Coronary artery (tissue), 2 donors: Measurements from ENCODE around the gene RAB40B.

Source experiments
- DNase-seq: peaks from one replicate; pipeline ENCODE4 v3.0.0-alpha.2; 2017; ENCODE audit warnings: low spot score
- H3K27ac ChIP-seq, 2 donors: fragments of 200-600 bp; sonication (generic); one replicate each; pipeline ENCODE4 v1.5.1; 2016 to 2019
- H3K4me3 ChIP-seq: fragments of 200-600 bp; sonication (generic); 2 replicates; pipeline ENCODE4 v1.5.1; 2016; ENCODE audit warnings: mild to moderate bottlenecking, moderate library complexity
- TF ChIP-seq, protein P1 (sequence below): fragments of 200-600 bp; sonication (generic); IDR thresholded peaks from one replicate; pipeline ENCODE4 v1.5.1; 2019; ENCODE audit warnings: antibody characterized with exemption

Gene RAB40B

DNA sequence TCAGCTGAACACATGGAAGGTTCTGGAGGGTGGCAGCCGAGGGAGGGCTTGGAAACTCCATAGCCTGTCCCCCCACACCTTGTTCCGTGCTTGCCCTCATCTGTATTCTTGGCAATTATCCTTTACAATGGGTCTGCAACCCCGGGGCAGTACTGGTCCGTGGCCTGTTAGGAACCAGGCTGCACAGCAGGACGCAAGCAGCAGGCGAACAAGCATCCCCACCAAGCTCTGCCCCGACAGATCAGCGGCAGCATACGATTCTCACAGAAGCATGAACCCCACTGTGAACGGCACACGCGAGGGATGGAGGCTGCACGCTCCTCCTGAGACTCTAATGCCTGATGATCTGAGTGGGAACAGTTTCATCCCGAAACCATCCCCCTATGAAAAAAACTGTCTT lies 56.5 kb downstream of the RAB40B start:
- TF ChIP-seq, protein P1, sequence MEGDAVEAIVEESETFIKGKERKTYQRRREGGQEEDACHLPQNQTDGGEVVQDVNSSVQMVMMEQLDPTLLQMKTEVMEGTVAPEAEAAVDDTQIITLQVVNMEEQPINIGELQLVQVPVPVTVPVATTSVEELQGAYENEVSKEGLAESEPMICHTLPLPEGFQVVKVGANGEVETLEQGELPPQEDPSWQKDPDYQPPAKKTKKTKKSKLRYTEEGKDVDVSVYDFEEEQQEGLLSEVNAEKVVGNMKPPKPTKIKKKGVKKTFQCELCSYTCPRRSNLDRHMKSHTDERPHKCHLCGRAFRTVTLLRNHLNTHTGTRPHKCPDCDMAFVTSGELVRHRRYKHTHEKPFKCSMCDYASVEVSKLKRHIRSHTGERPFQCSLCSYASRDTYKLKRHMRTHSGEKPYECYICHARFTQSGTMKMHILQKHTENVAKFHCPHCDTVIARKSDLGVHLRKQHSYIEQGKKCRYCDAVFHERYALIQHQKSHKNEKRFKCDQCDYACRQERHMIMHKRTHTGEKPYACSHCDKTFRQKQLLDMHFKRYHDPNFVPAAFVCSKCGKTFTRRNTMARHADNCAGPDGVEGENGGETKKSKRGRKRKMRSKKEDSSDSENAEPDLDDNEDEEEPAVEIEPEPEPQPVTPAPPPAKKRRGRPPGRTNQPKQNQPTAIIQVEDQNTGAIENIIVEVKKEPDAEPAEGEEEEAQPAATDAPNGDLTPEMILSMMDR = no peak
- DNase-seq = no peak
- no peak overlapping the region for H3K27ac ChIP-seq
- no peak overlapping the region for H3K4me3 ChIP-seq

DNA sequence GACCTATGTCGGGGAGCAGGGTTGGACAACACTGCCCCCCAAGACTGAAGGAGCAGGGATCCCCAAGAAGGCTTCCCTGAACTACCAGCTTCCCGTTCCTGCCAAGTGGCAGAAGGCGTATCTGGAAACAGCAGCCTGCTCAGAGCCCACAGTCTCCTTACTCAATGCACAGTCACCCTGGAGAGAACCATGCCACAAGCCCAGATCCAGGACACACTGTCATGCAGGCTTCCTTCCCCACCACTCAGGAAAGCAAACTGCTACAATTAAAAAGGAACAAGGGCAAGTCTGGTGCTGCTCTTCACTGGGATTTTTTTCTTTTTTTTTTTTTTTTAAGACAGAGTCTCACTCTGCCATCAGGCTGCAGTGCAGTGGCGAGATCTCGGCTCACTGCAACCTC lies 58.5 kb downstream of the RAB40B start:
- no peak for DNase-seq
- TF ChIP-seq, protein P1 = no peak
- Histone ChIP-seq H3K4me3 (no peak overlapping the region), H3K27ac (no peak overlapping the region)

DNA sequence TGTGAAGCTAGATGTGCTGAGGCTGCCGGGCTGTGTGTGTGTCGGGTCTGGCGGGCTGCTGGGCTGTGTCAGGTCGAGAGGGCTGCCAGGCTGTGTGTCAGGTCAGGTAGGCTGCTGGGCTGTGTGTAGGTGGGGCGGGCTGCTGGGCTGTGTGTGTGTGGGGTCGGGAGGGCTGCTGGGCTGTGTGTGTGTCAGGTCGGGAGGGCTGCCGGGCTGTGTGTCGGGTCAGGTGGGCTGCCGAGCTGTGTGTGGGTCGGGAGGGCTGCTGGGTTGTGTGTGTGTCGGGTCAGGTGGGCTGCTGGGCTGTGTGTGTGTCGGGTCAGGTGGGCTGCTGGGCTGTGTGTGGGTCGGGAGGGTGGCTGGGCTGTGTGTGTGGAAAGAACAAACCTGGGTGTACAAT lies 58.9 kb downstream of the RAB40B start:
- DNase-seq = no peak
- TF ChIP-seq, protein P1 = no peak
- Histone ChIP-seq H3K27ac (no peak overlapping the region), H3K4me3 (no peak overlapping the region)

DNA sequence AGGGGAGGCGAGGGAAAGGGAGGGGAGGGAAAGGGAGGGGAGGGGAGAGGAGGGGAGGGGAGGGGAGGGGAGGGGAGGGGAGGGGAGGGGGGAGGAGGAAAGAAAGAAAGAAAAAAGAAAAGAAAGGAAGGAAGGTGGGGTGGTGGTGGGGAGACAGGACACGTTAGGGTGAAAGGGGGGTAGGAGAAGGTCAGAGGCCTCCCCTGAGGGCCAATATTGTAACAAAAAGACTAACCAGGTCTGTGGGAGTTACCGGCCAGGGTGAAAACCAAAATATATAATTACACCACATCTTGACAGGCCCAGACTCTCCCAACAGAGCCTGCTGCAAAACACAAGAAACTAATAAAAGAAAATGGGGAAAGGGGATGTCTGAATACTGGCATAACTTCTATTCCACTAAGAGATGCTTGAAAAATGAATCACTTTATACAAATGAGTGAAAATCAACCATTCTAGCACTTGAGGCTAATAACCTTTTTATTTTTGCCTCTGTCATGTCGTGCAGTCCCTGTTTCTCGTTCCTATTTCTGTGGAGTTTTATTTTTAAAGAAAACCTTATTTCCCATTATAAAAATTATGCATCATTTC lies 60.2 kb downstream of the RAB40B start:
- no peak for DNase-seq
- Histone ChIP-seq H3K27ac (no peak overlapping the region), H3K4me3 (no peak overlapping the region)
- TF ChIP-seq, protein P1 = no peak

DNA sequence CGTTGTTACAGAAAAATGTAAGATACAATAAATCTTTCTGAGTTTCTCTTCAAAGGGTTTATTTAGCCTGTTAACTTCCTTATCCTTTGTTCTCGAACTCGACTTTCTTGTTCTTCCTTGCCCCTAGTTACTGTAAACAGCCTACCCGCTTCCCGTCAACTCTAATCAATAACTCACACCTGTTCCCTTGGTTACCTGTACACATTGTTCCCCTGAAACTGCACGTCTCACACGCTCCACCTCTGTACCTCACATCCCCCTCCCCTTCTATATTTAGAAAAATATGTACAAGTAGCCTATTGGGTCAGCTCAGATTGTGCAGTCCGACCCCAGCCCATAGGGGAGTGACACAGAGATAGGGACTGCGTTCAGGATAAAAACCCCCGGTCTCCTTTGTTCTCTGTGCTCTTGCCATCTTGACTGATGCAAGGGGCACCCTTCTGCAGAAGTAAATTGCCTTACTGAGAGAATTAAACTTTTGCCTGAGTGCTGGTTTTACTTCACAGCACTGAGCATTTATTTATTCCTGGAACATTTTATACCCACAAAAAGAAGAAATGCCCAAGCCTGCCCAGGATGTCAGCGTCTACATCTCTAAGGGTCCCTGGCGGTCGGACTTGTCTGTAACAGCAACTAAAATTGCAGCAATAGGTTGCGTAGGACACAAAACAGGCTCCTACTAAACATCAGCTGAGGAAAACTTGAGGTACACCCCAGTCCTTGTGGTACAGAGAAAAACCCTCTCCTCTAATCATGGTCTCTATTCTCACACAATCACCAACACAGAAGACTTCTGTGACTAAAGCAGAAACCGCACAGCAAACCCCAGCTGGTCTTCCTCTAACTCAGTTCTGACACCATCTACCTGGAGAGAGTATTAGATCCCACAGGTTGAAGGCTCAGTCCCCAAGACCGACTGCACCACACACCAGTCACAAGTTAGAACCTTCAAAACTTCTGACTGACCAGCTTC lies 61.6 kb downstream of the RAB40B start:
- no peak overlapping the region for H3K4me3 ChIP-seq
- TF ChIP-seq, protein P1 = no peak
- no peak for DNase-seq
- H3K27ac ChIP-seq = no peak overlapping the region

DNA sequence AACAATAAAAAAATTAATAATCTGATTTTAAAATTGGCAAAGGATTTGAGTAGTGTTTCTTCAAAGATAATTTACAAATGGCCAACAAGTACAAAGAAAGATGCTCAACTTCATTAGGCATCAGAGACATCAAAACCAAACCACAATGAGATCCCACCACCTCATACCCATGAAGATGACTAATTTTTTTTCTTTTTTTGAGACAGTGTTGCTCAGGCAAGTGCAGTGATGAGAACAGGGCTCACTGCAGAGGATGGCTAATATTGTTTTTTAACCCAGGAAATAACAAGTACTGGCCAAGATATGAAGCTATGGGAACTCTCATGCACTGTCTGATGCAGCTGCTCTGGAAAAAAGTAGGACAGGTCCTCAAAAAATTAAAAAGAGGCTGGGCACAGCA lies 65.2 kb downstream of the RAB40B start:
- TF ChIP-seq, protein P1 = no peak
- DNase-seq = no peak
- no peak overlapping the region for H3K4me3 ChIP-seq
- H3K27ac ChIP-seq = no peak overlapping the region

DNA sequence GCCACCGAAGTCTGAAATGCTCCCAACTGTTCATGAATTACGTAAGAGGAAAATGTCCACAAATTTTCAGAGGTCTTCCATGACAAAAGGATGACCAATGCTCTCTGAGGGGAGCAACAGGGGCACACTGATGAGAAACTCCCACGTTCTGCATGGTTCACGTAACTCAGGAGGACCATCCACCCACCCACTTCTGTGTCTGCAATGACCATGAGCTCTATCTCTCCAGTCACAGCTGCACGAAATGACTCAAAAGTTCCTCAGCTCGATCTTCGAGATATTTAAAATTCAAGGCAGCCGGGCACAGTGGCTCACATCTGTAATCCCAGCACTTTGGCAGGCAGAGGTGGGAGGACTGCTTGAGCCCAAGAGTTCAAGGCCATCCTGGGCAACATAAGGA lies 66.0 kb downstream of the RAB40B start:
- TF ChIP-seq, protein P1 = no peak
- Histone ChIP-seq H3K27ac (no peak overlapping the region), H3K4me3 (no peak overlapping the region)
- DNase-seq = no peak
